GM19397 (cell line): ENCODE measurements around the gene PDZRN4.
"Not testable (repeated sequence)": the region's sequence is repeated elsewhere in the genome, so short reads cannot be mapped to it uniquely, and the experiment has no call there.

Experiments used
- ATAC-seq: cut with Tn5 transposase; IDR thresholded peaks from one replicate; pipeline ENCODE4 v1.9.1; 2021; ENCODE audit warnings: mild to moderate bottlenecking, moderate library complexity; ENCODE audit not compliant: unreplicated experiment

PDZRN4 gene

DNA sequence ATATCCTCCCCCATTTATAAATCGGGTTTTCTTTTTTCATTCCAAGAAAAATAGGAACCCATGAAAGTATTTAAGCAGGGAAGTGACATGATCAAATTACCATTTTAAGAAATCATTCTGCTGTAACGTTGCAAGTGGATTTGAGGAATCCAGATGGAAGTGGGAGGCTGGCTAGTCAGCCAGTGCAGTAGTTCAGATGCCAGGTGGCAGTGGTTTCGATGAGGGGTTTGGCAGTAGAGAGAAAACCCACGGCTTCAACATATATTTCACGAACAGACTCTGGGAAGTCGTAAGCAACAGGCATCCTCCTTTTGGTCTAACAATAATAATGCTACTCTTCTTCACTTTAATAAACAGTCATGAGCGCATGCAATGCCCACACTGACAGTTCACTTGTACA, 25.0 kb downstream of the PDZRN4 start:
- no peak for ATAC-seq

DNA sequence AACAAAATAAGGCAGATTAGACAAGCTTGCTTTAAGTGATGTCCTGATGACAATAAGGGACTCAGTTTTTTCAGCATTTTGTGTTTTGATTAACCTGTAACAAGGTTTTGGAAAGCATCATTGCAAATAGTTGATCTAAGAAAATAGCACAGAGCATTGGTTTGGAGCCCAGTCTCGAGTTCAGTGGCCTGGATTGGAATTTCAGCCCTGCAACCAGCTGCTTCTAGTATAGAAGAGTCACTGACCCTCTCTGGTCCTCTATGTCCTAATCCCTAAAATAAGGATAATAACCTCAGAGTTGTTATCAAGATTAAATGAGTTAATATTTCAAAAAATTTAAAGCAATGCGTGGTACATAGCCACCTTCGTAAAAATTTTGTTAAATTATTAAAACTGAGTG, 25.5 kb downstream of the PDZRN4 start:
- ATAC-seq = no peak

DNA sequence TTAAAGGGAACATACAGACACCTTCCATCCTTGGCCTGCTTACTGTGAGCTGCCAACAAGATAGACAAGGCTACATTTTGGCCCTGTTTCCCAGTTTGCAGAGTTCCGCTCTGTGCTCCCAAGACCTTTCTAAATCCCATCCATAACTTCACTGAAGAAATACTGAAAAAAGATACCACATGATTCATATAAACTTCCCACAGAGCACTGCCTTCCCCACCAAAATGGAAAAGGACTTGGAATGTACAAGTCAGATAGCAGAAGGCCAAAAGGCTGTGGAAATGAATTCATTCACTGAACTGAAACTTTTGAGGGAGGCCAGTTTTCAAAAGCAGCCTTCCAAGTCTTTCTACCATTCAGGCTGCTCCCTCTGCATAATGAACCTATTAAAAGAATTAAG, 29.6 kb downstream of the PDZRN4 start:
- no peak for ATAC-seq

DNA sequence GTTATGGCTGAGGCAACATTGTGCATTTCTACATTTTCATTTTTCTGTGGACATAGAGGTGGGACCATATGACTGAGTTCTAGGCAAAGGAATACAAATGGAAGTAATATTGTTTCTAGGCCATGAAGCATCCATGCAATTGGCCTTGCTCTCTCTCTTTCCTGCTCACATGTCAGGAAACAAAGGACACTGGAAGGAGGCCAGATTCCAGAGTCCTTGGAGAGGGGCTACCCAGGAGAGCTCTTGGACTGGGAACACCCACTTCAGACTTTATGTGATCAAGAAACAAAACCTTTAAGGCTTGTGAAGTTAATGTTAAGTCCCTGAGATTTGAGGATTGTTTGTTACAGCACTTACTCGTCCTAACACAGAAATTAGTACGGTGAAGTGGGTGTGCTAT, 32.8 kb downstream of the PDZRN4 start:
- no peak for ATAC-seq

DNA sequence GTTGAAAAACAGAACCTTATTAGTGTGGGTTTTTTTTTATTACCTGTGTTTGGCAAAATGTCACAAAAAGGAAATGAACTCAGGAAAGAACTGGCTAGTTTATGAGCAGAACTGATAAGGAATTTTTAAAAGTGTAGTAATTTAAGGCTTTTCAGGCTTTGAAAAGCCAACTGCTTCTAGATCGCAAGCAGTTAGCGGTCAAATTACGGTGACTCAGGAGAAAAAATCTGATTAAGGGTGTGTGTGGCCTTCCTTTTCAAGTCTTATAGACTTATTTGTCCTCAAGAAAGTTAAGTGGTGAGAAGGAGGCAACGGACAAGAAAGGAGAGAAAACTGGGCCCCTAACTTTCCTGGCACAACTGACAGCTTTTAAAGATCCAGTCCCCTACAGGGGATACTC, 33.4 kb downstream of the PDZRN4 start:
- ATAC-seq = no peak

DNA sequence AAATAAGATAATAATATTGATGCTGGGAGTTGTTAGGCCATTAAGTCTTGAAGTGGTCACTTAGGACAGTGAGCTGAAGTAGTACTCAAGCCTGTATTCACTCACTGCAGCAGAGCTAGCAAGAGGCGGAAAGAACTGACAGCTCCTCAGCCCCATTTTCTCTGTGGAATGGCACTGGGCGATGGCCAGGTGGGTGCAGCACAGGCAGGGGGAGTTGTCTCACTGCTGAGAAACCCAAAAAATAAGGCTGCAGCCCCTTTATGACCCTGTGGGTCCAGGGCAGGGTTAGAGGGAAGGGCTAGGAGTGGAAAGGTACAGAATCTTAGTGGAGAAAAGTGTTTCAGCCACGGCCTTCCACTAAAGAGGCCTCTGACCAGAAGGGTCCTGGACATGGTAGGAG, 35.5 kb downstream of the PDZRN4 start:
- no peak for ATAC-seq

DNA sequence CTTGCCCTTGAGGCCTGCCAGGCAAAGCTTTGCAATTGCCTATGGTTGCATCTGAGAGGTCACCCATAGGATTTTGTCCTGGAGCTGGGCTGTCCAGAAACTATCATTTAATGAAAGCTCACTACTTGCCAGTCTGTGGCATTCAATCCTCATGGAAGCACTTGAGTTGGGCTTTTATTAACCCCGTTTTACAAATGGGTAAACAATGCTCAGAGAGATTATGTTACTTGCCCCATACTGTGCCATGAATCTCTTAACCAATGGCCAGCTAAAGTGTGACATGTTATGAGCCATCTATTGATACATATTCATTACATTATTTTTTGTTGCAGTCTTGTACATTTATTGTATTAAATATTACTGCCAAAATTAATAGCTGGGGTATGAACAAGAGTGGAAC, 35.9 kb downstream of the PDZRN4 start:
- ATAC-seq = no peak

DNA sequence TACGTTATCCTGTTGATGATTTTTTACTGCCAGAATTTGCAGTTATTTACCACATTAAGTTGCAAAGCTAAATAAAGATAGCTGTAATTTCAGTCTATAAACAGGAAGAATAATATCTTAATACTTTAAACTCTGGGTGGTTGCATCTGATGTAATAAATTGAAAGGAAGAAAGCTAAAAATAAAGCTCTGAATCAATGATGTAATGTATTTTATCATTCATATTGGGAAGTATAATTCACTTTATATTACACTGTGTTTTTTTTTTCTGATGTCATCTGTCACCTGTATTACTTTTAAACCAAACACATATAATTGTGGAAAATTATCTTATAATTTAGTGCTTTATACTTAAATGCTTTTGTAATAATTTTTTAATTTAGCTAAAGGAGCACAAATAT, 37.1 kb downstream of the PDZRN4 start:
- ATAC-seq = no peak

DNA sequence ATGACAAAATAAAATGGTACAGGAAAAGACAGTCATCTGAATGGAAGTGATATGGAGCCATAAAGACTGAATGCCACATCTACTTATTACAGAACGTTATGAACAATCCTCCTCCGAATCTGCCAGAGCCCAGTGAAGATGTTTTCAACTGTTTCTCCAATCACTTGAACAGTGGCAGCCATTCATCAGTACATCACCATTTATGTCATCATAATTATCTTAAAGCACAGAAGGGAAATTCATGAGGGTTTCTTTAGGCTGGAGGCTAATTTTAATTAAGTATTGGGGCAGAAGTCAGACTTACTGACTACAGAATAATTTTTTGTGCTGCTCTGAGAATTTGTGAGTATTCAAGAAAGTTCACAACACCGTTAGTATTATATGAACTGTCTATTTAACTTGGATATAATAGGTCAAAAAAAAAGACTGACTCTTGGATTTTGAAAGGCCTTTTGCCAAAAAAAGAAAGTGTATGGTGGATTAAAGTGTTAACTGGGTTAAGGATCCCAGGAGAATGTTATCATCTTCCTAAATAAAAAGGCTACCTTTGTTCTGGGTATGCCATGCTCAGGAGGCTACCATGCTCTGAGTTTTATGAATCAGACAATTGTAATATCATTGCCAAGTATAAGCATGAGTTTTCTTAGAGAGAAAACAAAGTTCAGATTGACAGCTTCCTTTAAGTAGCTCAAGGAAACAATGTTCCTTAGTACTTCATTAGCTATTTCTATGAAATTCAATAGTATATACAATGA, 40.1 kb downstream of the PDZRN4 start:
- ATAC-seq = no peak

DNA sequence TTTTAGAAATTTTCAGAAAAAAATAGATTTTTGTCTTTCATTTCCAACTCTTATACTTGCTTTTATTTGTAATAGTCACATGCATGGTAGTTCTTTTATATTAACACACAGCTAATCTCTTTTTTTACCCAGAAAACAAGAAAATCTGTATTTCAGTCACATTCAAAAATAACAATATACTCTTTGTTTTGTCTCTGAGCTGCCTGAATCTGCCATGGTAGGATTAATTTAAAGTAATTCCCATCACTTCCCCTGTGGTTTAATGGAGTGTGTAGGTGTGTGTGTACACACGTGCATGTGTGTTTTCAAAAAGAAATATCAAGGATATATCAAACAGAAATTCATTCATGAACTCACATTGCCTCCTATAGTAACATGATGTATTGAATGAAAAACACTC, 42.6 kb downstream of the PDZRN4 start:
- ATAC-seq = no peak

DNA sequence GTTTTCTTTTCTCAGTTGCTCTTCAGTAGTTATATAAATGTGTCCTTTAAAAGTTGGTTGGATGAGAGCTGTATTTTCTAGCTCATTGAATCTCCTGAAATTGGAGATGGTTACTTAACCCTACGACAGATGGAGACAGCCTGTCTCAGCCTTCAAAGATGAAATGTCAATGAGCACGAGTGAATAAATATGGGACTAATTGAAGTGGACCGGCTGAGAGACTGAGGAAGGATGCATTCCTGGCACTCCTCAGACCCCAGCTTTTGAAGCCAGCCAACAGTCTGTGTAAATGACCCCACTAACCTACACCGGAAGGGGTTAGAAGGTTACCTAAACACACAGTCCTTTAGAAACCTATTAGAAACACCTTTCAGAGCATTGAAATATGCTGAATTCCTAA, 46.6 kb downstream of the PDZRN4 start:
- ATAC-seq = no peak

DNA sequence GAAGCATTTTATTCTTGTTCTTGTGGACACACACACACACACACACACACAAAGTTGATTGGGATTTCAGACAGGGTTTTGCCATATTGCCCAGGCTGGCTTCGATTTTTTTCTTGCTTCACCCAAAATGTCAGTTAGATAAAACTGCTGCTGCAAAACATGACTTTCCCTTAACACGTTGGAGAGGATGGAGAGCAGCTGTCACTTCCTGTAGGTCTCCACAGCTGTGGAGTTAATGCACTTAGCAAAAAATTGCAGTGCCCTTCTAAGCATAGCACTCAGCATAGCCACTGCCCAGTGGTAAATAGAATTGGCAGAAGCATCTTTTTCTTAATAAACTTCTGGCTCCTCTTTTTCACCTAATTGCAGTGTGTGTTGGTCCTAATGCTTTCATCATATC, 54.5 kb downstream of the PDZRN4 start:
- no peak for ATAC-seq

DNA sequence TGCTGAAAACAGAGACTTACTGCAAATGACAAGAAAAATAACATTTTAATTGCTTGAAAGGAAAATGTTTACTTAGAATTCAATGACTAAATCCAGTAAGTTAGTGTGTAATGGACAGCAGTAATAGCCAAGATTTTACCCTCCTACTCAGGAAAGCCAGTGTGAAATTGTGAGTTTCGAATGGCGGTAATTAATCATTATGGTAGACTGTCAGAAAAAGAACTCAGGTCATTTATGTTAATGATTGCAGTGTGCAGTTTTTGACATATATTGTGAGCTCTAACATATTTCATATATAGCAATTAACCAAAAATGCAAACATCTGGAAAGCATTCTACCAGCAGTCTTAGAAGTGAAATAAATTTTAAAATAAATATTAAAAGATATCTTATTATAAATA, 60.3 kb downstream of the PDZRN4 start:
- no peak for ATAC-seq

DNA sequence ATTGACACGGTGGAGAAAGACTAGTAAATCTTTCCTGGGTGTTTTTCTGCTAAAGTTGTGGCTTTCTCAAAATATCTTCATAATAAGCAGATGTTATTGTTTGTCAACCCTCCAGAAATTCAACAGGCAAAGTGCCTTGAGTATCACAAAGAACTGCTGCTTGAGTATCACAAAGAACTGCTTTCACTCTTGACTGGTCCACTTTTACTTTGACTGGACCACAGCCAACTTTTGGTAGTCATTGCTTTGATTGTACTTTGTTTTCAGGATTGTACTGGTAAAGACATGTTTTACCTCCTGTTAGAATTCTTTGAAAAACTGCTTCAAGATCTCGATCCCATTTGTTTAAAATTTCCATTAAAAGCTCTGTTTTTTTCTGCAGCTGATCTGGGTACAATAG, 62.6 kb downstream of the PDZRN4 start:
- ATAC-seq = no peak

DNA sequence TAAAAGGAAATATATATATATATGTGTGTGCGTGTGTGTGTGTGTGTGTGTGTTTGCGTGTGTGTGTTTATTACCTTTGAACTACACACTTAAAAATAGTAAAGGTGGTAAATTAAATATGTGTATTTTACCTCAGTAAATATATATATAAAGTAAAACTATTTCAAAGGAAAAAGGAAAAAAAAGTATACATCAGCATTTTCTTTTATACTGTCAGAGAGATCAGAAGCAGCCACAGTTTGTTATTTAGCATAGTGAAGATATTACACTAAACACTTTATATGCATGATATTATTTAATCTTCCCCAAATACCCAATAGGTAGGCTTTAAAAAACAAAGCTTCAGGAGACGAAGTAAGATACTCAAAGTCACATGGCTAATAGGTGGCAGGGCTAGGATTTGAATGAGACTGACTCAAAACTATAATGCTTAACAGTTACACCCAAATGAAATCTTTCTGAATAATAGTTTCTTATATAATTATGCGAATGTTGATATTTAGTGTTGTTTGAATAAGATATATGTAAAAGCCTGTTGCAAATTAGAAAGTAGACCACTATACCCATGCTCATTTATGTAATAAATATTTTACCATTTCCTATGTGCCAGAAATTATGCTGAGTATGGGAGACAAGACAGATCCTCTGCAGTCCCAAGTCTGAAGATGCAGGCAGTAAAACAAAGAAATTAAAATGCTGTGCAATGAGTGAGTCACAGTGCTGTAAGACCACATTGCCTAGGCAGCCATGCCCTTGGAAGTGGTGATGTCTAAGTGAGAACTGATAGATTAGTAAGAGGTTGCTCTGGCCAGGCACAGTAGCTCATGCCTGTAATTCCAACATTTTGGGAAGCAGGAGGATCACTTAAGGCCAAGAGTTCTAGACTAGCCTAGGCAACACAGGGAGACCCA, 66.1 kb downstream of the PDZRN4 start:
- ATAC-seq = no peak

DNA sequence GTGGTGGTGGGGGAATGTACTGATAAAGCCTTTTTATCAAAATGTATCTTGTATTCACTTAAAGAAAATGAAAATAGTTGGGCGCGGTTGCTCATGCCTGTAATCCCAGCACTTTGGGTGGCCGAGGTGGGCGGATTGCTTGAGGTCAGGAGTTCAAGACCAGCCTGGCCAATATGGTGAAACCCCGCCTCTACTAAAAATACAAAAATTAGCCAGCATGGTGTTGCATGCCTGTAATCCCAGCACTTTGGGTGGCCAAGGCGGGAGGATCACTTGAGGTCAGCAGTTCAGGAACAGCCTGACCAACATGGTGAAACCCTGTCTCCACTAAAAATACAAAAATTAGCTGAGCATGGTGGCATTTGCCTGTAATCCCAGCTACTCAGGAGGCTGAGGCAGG, 75.1 kb downstream of the PDZRN4 start:
- ATAC-seq = not testable (repeated sequence)

DNA sequence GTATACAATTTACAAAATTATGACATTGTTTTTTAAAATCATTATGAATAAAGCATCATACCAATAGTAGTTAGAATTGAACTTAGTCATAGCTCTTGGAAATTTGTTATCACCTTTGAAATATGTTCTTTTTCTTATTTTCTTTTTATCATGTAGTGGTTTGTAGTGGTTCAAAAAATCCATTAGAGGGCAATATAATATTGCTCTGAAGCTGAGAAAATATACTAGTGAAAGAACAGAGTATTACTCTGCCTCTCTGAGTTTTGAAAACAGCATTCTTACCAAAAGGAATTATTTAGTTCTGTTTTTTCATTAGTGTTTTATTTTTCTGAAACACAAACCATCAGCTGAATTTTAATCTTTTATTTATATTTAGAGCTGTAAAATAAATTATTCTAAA, 76.2 kb downstream of the PDZRN4 start:
- ATAC-seq = no peak

DNA sequence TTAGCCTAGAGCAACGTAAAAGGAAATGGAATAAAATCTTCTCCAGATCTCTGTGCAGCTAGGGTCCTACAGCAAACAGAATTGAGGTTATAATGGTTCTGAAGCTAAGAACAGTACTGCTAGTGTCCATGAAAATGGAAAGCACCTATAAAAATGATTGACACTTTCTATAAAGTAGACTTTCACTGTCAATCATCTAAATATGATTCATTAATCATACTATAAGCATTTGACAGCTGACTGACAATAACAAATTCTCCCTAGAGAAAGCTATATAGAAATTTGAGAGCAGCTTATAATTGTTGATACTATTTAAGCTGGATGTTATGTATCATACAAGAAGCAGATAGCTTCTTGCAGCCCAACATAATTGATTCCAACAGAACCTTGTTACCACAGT, 80.9 kb downstream of the PDZRN4 start:
- ATAC-seq = no peak

DNA sequence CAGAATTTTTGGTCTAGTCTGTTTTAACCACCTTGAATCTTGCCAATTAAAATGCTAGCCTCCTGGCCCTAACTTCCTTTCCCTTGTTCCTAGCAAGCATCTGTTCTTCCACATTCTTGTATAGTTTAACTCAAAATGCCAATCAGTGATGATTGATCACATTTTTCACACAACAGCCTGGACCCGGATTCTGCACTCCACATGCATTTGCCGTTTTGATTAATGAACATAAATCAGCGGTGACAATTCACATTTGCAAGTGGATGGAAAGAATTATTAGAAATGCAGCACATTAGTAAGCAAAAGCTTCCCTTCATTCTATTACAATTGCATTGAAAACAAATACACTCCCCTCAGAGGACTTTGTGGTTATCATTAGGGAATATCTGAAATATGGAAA, 83.4 kb downstream of the PDZRN4 start:
- ATAC-seq = no peak

DNA sequence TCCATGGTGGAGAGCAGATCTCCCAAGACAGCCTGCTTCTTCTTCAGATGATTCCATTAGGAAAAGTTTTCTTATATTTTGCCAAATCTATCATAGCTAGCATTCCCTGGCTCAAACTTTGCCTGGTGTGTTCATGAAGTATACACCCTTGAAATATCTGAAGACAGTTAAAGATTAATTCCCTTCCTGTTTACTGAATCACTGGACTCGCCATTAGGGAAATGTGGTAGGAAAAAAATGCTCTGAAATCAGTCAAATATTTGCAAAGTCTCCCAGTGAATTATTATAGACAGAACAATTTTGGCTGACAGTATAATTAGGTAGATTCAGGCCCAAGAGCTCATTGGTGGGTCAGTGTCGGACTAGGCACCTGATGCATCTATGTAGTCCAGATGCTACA, 86.5 kb downstream of the PDZRN4 start:
- ATAC-seq = no peak

DNA sequence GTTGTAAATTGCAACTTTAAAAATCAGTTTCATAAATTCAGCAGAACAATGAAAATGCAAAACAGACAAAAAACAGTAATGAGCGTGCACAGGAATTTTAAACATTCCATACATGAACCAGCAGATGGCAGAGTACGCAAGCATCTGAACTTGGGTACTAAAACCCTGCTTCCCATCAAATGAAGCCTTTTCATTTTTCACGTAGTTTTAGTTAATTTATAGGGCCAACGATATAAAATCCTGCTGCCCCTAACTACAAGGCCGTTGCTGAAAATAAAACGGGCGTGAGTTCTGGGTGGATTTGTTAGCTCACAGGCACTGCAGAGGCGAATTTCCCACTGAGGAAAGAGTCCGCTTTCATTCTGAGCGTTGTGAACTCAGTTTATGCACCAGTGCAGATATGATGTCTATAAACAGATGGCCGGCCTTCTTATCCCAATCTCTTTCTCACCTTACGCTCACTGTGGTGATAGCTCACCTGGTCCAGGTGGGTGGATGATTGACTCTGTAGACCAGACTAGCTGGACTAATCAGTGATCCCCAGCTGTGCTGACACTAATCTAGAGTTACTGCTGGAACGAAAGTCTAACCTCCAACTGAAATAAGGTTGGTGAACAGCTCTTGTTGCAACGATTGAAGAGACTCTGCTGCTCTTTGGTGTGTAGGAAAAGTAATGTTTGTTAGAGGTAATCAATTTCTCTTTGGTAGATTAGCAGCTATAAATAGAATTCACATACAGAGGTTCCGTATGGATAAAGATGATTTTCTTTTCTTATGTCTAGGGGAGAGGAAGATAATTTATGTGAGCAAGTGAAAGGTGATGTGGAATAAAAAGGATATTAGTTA, 89.2 kb downstream of the PDZRN4 start:
- ATAC-seq = no peak

DNA sequence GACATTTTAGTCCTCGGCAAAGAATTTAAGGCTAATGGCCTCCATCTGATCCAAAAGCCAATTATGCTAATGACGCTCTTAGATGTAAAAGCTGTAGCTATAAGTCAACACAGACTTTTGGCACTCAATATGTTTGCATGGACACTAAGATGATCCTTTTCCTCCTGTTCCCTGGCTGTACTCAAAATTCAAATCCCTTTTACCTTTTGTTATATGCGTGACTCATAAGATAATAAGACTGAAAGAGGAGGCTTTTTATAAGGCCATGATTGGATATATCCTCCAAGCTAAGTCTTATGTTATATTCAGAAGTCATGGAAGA, 89.8 kb downstream of the PDZRN4 start:
- ATAC-seq = no peak
